H9 (cell line): ENCODE data around the gene C19orf25. TPM values are rescaled to one million over a fixed set of nuclear protein-coding genes. Genes with fewer than 3 reads are reported as not detected.

Experiments used
- DNase-seq: peaks from one replicate; pipeline ENCODE4 v3.0.0-alpha.2; 2017
- H2AFZ ChIP-seq: one replicate; pipeline ENCODE4 v1.6.1; 2013; ENCODE audit warnings: mild to moderate bottlenecking, low read length, control low read depth, moderate library complexity
- H2AK5ac ChIP-seq: 2 replicates; pipeline ENCODE4 v1.6.1; 2013; ENCODE audit warnings: low read length, control low read depth, mixed read lengths; ENCODE audit not compliant: insufficient read length
- H2BK120ac ChIP-seq: one replicate; pipeline ENCODE4 v1.6.1; 2013; ENCODE audit warnings: low read depth, mild to moderate bottlenecking, low read length, control low read depth, inconsistent platforms; ENCODE audit not compliant: poor library complexity, severe bottlenecking
- H2BK12ac ChIP-seq: 2 replicates; pipeline ENCODE4 v1.6.1; 2013; ENCODE audit warnings: low read length, control low read depth, mixed read lengths, low read depth; ENCODE audit not compliant: insufficient read length
- H2BK15ac ChIP-seq: 2 replicates; pipeline ENCODE4 v1.6.1; 2013; ENCODE audit warnings: low read depth, low read length, control low read depth
- H2BK20ac ChIP-seq: one replicate; pipeline ENCODE4 v1.6.1; 2013; ENCODE audit warnings: low read depth, mild to moderate bottlenecking, low read length, control low read depth, inconsistent platforms; ENCODE audit not compliant: poor library complexity, severe bottlenecking
- H2BK5ac ChIP-seq: 2 replicates; pipeline ENCODE4 v1.6.1; 2013; ENCODE audit warnings: low read length, control low read depth, mixed read lengths; ENCODE audit not compliant: insufficient read length
- H3K14ac ChIP-seq: 2 replicates; pipeline ENCODE4 v1.6.1; 2013; ENCODE audit warnings: low read length, control low read depth; ENCODE audit not compliant: insufficient read depth
- H3K18ac ChIP-seq: 2 replicates; pipeline ENCODE4 v1.6.1; 2013; ENCODE audit warnings: low read depth, mild to moderate bottlenecking, mixed read lengths, low read length, control low read depth; ENCODE audit not compliant: insufficient read length
- H3K23ac ChIP-seq: 2 replicates; pipeline ENCODE4 v1.6.1; 2013; ENCODE audit warnings: low read length, control low read depth, mixed read lengths, low read depth; ENCODE audit not compliant: insufficient read length
- H3K23me2 ChIP-seq: 2 replicates; pipeline ENCODE4 v1.6.1; 2013; ENCODE audit warnings: low read depth, mild to moderate bottlenecking, mixed read lengths, low read length, control low read depth; ENCODE audit not compliant: insufficient read length, poor library complexity, severe bottlenecking
- H3K27ac ChIP-seq: 2 replicates; pipeline ENCODE4 v1.5.1; 2013; ENCODE audit warnings: low read length, control low read depth, mixed read lengths, low read depth; ENCODE audit not compliant: insufficient read length
- H3K27me3 ChIP-seq: 2 replicates; pipeline ENCODE4 v1.6.1; 2013; ENCODE audit warnings: low read length, control low read depth, inconsistent platforms; ENCODE audit not compliant: insufficient read depth
- H3K4ac ChIP-seq: 2 replicates; pipeline ENCODE4 v1.6.1; 2013; ENCODE audit warnings: low read depth, mild to moderate bottlenecking, control low read depth, inconsistent platforms, low read length, moderate library complexity
- H3K4me1 ChIP-seq: 2 replicates; pipeline ENCODE4 v1.6.1; 2013; ENCODE audit warnings: low read length, control low read depth, inconsistent platforms; ENCODE audit not compliant: insufficient read depth
- H3K4me2 ChIP-seq: 2 replicates; pipeline ENCODE4 v1.6.1; 2013; ENCODE audit warnings: low read length, control low read depth, mixed read lengths; ENCODE audit not compliant: insufficient read length, insufficient read depth
- H3K56ac ChIP-seq: 2 replicates; pipeline ENCODE4 v1.6.1; 2013; ENCODE audit warnings: low read depth, mild to moderate bottlenecking, mixed read lengths, low read length, control low read depth; ENCODE audit not compliant: insufficient read length
- H3K79me1 ChIP-seq: 2 replicates; pipeline ENCODE4 v1.6.1; 2013; ENCODE audit warnings: low read depth, mild to moderate bottlenecking, moderate library complexity, low read length, control low read depth, inconsistent platforms; ENCODE audit not compliant: insufficient read depth, poor library complexity, severe bottlenecking
- H3K79me2 ChIP-seq: 2 replicates; pipeline ENCODE4 v1.6.1; 2013; ENCODE audit warnings: low read length, control low read depth, inconsistent platforms; ENCODE audit not compliant: insufficient read depth
- H3K9ac ChIP-seq: 2 replicates; pipeline ENCODE4 v1.6.1; 2013; ENCODE audit warnings: low read length, control low read depth, mixed read lengths; ENCODE audit not compliant: insufficient read length; ENCODE audit errors: extremely low read depth
- H3K9me3 ChIP-seq: one replicate; pipeline ENCODE4 v1.6.1; 2013; ENCODE audit warnings: low read depth, low read length, inconsistent platforms; ENCODE audit not compliant: control insufficient read depth
- H3T11ph ChIP-seq: one replicate; pipeline ENCODE4 v1.6.1; 2013; ENCODE audit warnings: mild to moderate bottlenecking, low read length, control low read depth, inconsistent platforms
- H4K20me1 ChIP-seq: one replicate; pipeline ENCODE4 v1.6.1; 2013; ENCODE audit not compliant: control insufficient read depth, insufficient read length, insufficient read depth
- H4K5ac ChIP-seq: 2 replicates; pipeline ENCODE4 v1.6.1; 2013; ENCODE audit warnings: low read depth, mild to moderate bottlenecking, mixed read lengths, low read length, control low read depth; ENCODE audit not compliant: insufficient read length
- H4K8ac ChIP-seq: replicated peaks from 2 replicates; pipeline ENCODE4 v1.6.1; 2013; ENCODE audit warnings: low read length, control low read depth, mixed read lengths, low read depth; ENCODE audit not compliant: insufficient read length
- H4K91ac ChIP-seq: 2 replicates; pipeline ENCODE4 v1.6.1; 2013; ENCODE audit warnings: low read depth, mild to moderate bottlenecking, moderate library complexity, mixed read lengths, low read length, control low read depth; ENCODE audit not compliant: insufficient read length
- H3K27ac Mint-ChIP-seq, 3 experiments: 2 replicates in 2 of 3; 3 replicates in 1 of 3; pipeline ENCODE4 v1.8.0; 2020 to 2021; ENCODE audit warnings: mixed read lengths in 3 of 3, mild to moderate bottlenecking in 1 of 3, moderate library complexity in 1 of 3
- H3K27me3 Mint-ChIP-seq: 2 replicates; pipeline ENCODE4 v1.8.0; 2021; ENCODE audit warnings: low read depth, mild to moderate bottlenecking, moderate library complexity, mixed read lengths
- H3K36me3 Mint-ChIP-seq, 3 experiments: 2 replicates in 2 of 3; 3 replicates in 1 of 3; pipeline ENCODE4 v1.8.0; 2020 to 2021; ENCODE audit warnings: low read depth in 3 of 3, mixed read lengths in 3 of 3; ENCODE audit not compliant: insufficient read depth in 1 of 3
- H3K4me1 Mint-ChIP-seq, 2 experiments: 2 replicates each; pipeline ENCODE4 v1.8.0; 2020; ENCODE audit warnings: mixed read lengths in 2 of 2
- H3K4me3 Mint-ChIP-seq, 2 experiments: 2 replicates in 1 of 2; 3 replicates in 1 of 2; pipeline ENCODE4 v1.8.0; 2020 to 2021; ENCODE audit warnings: mild to moderate bottlenecking in 2 of 2, mixed read lengths in 2 of 2, moderate library complexity in 1 of 2
- H3K9me3 Mint-ChIP-seq, 2 experiments: 2 replicates in 1 of 2; 3 replicates in 1 of 2; pipeline ENCODE4 v1.8.0; 2020; ENCODE audit warnings: mild to moderate bottlenecking in 2 of 2, mixed read lengths in 2 of 2, moderate library complexity in 1 of 2
- CTCF ChIP-seq: fragments of 200-600 bp; sonication (generic); conservative IDR thresholded peaks from 3 replicates; pipeline ENCODE4 v1.8.0; 2021; ENCODE audit warnings: antibody characterized with exemption, mild to moderate bottlenecking
- WGBS: extraction: QIAGEN DNeasy Blood & Tissue Kit; methylation state at CpG from one replicate; pipeline ENCODE4 v1.1.7; 2013; ENCODE audit warnings: missing lambda C conversion rate, low lambda C conversion rate, mixed read lengths; ENCODE audit not compliant: insufficient read length; ENCODE audit errors: extremely low coverage; 5-methylcytosine and 5-hydroxymethylcytosine counted together
- total RNA-seq: library from RNA; stranded (reverse); gene quantifications from 2 replicates; pipeline ENCODE4 v1.2.1, GENCODE V29; 2021

Gene C19orf25
- total RNA-seq, 1 experiment from 2014 or later = 36.8 TPM

- Histone ChIP-seq H2AK5ac (no peak overlapping the region), H3K79me2 (no peaks in the 10 kb centered on the region), H4K20me1 (peaks cover 3% of the 10 kb centered on the region), H4K8ac (no peak overlapping the region), H2AFZ (no peak overlapping the region), H4K5ac (no peak overlapping the region), H3K14ac (no peak overlapping the region), H2BK5ac (no peak overlapping the region), H3K79me1 (no peaks in the 10 kb centered on the region), H3K9ac (no peak overlapping the region), H3K23ac (no peak overlapping the region), H2BK120ac (no peak overlapping the region), H3T11ph (no peak overlapping the region), H3K27me3 (peaks cover 58% of the 10 kb centered on the region), H2BK12ac (no peak overlapping the region), H3K27ac (no peak overlapping the region), H3K23me2 (peaks cover 9% of the 10 kb centered on the region), H2BK15ac (no peak overlapping the region), H2BK20ac (no peak overlapping the region), H3K9me3 (no peaks in the 10 kb centered on the region), H4K91ac (no peak overlapping the region), H3K4me1 (no peaks in the 10 kb centered on the region), H3K4me2 (no peak overlapping the region), H3K4ac (no peak overlapping the region), H3K56ac (no peak overlapping the region), H3K18ac (no peak overlapping the region)
- H3K27ac Mint-ChIP-seq = no peak overlapping the region
- no peaks in the 10 kb centered on the region for H3K9me3 Mint-ChIP-seq
- no peak for TF ChIP-seq CTCF
- H3K4me3 Mint-ChIP-seq = no peak overlapping the region; a peak in 1 of 5 replicates
- no CpG with 5 or more reads among the region's 117 CpGs for WGBS
- H3K27me3 Mint-ChIP-seq = peaks cover 75% of the 10 kb centered on the region
- H3K4me1 Mint-ChIP-seq = peaks cover 2 to 9% of the 10 kb centered on the region in 2 experiments; a peak in 3 of 4 replicates
- DNase-seq = no peak
- H3K36me3 Mint-ChIP-seq = no peaks in the 10 kb centered on the region
These were observed 9.6 kb downstream of the C19orf25 start for GRCh38 chr19:1469255-1470054.
